Dedifferentiated amniotic fluid mesenchymal stem cell (primary cell): ENCODE measurements around the gene WIZ.

ENCODE experiments used
- DNase-seq: peaks from one replicate; pipeline ENCODE4 v3.0.0-alpha.2; 2016; ENCODE audit errors: extremely low spot score

Gene WIZ

GRCh38 chr19:15430526-15431120 is 19.1 kb downstream of the WIZ start:
- no peak for DNase-seq

GRCh38 chr19:15429825-15430467 is 19.8 kb downstream of the WIZ start:
- DNase-seq, result no peak

GRCh38 chr19:15428956-15429824 is 20.6 kb downstream of the WIZ start:
- DNase-seq, result no peak

- DNase-seq, result no peak
Observed at GRCh38 chr19:15427991-15428471, 21.7 kb downstream of the WIZ start.

- no peak for DNase-seq
Observed at GRCh38 chr19:15427350-15427700, 22.4 kb downstream of the WIZ start.

GRCh38 chr19:15426485-15427349 is 23.0 kb downstream of the WIZ start:
- no peak for DNase-seq

- no peak for DNase-seq
Observed at GRCh38 chr19:15425321-15425950, 24.3 kb downstream of the WIZ start.

- DNase-seq, result no peak
Observed at GRCh38 chr19:15424692-15425272, 25.0 kb downstream of the WIZ start.

GRCh38 chr19:15424121-15424520 is 25.6 kb downstream of the WIZ start:
- DNase-seq, result no peak

GRCh38 chr19:15423130-15423529 is 26.6 kb downstream of the WIZ start:
- DNase-seq, result no peak

- DNase-seq, result no peak
Observed at GRCh38 chr19:15422296-15423075, 27.3 kb downstream of the WIZ start.

GRCh38 chr19:15421721-15422260 is 28.0 kb downstream of the WIZ start:
- DNase-seq, result no peak

GRCh38 chr19:15421136-15421695 is 28.5 kb downstream of the WIZ start:
- DNase-seq, result no peak

GRCh38 chr19:15419413-15420025 is 30.2 kb downstream of the WIZ start:
- DNase-seq, result no peak

GRCh38 chr19:15418579-15419412 is 31.0 kb downstream of the WIZ start, which contains the start of gene AKAP8L:
TSS of gene AKAP8L (minus strand) at chr19:15418988. CDS start at chr19:15418923, 65 bp downstream.
- DNase-seq, result peak; percentile 100

- peak; percentile 22 for DNase-seq
Observed at GRCh38 chr19:15418231-15418578, 31.6 kb downstream of the WIZ start.

- DNase-seq, result no peak
Observed at GRCh38 chr19:15417699-15418098, 32.1 kb downstream of the WIZ start.

- no peak for DNase-seq
Observed at GRCh38 chr19:15412832-15413231, 36.9 kb downstream of the WIZ start.
